Sciatic nerve (tissue), 2 donors: ENCODE results near the gene MTMR1. TPM values are rescaled to one million over a fixed set of nuclear protein-coding genes. Genes with fewer than 3 reads are reported as not detected.

ENCODE experiments used
- ATAC-seq: fragments of 200-7000 bp; cut with Tn5 transposase; one replicate; pipeline ENCODE4 v1.9.1; 2020; ENCODE audit warnings: mild to moderate bottlenecking, moderate library complexity
- DNase-seq: peaks from one replicate; pipeline ENCODE4 v3.0.0-alpha.2; 2020; ENCODE audit warnings: low spot score
- intact Hi-C: fragments of 100-400 bp; cut with DNase I; formaldehyde crosslinking; loops from one replicate; pipeline ENCODE4 v1.14.2; 2022
- total RNA-seq: library from RNA; stranded (reverse); fragmentation: NEBNext Ultra II Directional; extraction: Animal tissue kit (Norgen Biotek cat#: 25700); gene quantifications from one replicate; pipeline ENCODE4 v1.2.1, GENCODE V29; 2021
- donor health status: DM: no; HTN: no; CAD: no.
- donor health status: DM: no; HTN: no; CAD: no.

The MTMR1 gene
- total RNA-seq, 1 donor from 2014 or later: 17.6 TPM

DNA sequence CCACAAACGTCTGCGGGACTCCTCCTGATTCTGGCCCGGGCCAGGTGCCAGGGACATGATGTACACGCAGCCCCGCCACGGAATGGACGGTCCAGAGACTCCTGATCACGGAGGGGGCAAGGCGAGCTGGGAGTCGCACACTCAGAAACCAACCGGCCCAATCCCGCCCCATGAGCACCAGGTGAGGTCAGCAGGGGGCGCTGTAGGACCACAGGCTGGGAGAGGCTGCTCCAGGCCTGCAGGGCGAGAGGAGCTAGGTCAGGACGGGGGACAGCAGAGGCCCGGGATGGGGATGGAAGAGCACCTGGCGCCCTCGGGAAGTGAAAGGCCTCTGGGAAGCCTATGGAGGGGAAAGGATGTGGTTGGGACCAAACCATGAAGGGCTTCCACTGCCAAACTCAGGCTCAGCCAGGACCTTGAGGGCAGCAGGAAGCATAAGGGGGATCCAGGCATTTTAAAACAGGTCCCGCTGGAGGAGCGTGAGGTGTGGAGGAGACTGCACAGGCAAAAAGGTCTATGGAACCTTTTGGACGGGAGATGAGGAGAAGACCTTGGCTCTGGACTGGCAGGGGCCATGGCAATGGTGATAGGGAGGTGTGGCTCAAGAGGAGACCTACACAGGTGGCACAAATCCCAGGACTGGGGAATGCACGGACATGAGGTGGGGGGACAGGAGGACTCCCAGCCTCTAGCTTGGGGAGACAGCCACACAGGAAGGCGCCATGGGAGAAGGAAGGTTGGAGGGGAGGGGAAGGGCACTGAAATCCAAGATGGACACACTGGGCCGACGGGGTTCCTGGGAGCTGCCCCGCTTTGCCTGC, 79.2 kb downstream of the MTMR1 start:
- intact Hi-C loops: loop anchor here (5.0 kb wide), 1 partner anchor 310 kb away; no protein-coding TSS in a partner anchor
- peak; percentile 89 for DNase-seq
- ATAC-seq: peak; percentile 82

- ATAC-seq (no peak), DNase-seq (no peak)
- intact Hi-C loops: loop anchor here (5.0 kb wide), 1 partner anchor 309 kb away; no protein-coding TSS in a partner anchor
Measured at GRCh38 chrX:150773117-150773516, 79.9 kb downstream of the MTMR1 start.

DNA sequence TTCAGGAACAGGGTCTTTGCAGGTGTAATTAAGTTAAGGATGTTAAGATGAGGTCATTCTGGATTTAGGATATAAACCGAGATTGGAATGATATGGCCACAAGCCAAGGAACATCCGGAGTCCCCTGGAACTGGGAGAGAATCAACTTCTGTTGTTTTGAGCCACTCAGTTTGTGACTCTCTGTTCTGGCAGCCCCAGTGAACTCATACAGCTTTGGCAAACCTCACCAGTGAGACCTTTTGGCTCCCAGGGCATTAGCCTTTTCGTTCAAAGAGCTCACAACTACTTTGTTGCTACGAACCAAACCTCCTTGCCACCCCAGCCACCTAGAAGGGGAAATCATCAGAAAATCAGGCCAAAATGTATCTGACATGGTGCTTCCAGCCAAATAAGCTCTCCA, 80.4 kb downstream of the MTMR1 start:
- no peak for DNase-seq
- intact Hi-C loops: loop anchor here (5.0 kb wide), 1 partner anchor 309 kb away; no protein-coding TSS in a partner anchor
- no peak for ATAC-seq

- ATAC-seq (no peak), DNase-seq (no peak)
- intact Hi-C loops: loop anchor here (5.0 kb wide), 1 partner anchor 307 kb away; no protein-coding TSS in a partner anchor
Measured at GRCh38 chrX:150774798-150775568, 81.8 kb downstream of the MTMR1 start.

- DNase-seq (no peak), ATAC-seq (no peak)
- intact Hi-C loops: no loop called here
Measured at GRCh38 chrX:150775569-150776350, 82.6 kb downstream of the MTMR1 start.

DNA sequence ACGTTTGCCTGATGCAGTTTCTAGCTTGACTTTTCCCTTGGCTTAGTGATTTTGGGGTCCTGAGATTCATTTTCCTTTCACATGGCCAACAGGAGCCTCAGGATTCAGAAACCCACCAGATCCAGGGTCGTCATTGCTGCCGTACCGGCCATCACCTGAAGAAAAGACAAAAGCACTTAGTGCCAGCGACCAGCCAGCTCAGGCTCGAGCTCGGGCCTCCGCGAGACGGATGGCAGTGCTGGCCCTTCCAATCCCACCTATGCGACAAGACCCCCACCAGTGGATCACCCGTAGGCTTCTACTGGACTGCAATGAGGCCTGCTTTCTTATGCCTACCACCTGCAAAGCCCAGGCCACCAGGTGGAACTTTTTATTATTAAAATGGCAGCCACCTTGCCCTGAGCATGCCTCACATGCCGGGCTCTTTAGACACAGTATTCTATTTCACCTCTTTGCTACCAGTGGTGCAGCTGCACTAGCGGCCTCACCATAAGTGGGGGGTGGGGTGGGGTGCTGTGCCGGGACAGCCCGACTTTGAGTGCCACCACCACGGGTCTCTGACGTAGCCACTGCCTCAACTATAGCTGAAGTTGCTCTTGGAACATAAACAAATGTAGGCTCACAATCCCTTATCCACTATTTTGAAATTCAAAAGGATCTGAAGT, 84.3 kb downstream of the MTMR1 start:
- ATAC-seq (no peak), DNase-seq (no peak)
- intact Hi-C loops: no loop called here

GRCh38 chrX:150779385-150779784, 86.2 kb downstream of the MTMR1 start:
- ATAC-seq (no peak), DNase-seq (no peak)
- intact Hi-C loops: no loop called here

DNA sequence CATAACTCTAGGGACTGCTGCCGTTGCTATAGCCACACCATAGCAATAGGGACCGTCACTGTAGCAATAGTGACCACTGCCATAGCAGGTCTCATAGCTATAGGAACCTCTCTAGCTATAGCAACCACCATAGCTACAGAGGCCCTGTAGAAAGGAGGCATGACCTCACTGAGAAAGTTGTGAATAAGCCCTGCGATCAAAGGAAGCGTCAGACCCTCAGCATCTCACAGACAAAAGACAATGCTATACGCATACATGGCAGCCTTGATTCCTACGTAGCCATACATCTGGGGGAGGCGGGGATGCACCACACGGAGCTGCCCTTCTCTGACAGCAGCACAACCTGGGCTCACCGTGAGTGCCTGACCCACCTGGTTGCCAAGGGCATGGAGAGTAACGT, 88.5 kb downstream of the MTMR1 start:
- no peak for ATAC-seq
- DNase-seq: no peak
- intact Hi-C loops: no loop called here

DNA sequence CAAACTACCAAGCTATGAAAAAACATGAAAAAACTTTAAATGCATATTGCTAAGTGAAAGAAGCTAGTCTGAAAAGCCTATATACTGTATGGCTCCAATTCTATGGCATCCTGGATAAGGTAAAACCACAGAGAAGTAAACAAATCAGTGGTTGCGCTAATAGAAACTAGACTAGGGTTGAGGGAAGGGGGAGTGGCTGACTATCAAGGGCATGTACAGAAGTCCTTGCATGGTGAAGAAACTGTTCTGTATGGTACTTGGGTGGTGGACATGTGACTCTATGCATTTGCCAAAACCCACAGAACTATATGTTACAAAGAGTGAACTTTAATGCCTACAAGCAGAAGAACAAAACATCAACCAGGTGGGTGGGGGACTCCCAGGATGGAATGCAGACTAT, 96.8 kb downstream of the MTMR1 start:
- DNase-seq (no peak), ATAC-seq (no peak)
- intact Hi-C loops: no loop called here

GRCh38 chrX:150792949-150793527, 99.8 kb downstream of the MTMR1 start:
- DNase-seq: no peak

GRCh38 chrX:150805736-150806135, 112.5 kb downstream of the MTMR1 start:
- DNase-seq (no peak), ATAC-seq (no peak)
- intact Hi-C loops: no loop called here

More at GRCh38 chrX:150792949-150793527, 99.8 kb downstream of the MTMR1 start:
- intact Hi-C loops: no loop called here
- no peak for ATAC-seq

DNA sequence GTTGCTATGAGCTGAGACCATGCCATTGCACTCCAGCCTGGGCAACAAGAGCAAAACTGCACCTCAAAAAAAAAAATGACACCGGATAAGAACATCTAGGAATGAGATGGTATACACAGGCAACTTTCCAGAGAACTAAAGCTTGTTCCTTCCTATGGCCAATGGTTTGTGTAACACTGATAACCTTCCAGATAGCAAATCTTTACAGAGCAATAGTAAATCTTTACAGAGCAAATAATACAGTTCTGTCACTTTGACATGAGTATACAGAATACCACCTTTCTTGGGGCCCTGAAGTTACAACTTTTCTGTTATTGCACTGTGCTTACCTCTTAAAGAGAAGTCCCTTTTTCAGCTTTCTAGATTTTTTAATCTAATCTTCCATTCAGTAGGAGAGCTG, 113.6 kb downstream of the MTMR1 start:
- intact Hi-C loops: no loop called here
- DNase-seq: no peak
- no peak for ATAC-seq

GRCh38 chrX:150813922-150814321, 120.7 kb downstream of the MTMR1 start:
- DNase-seq (no peak), ATAC-seq (no peak)
- intact Hi-C loops: no loop called here

Other genes starting within 250 kb of the MTMR1 start
- gene MTM1, start 124.8 kb upstream of the MTMR1 start, total RNA-seq: 30.6 TPM
- 108 TPM for gene CD99L2, start 205.3 kb downstream of the MTMR1 start, total RNA-seq